DMS53 (cell line): Measurements from ENCODE around the gene GID8.

Experiments used
- DNase-seq: peaks from one replicate; lab custom pipeline; 2025; lab: John Stamatoyannopoulos, UW

GID8 gene

GRCh38 chr20:62943396-62943795 is 5.4 kb downstream of the GID8 start:
- DNase-seq = no peak

GRCh38 chr20:62944184-62944583 is 6.2 kb downstream of the GID8 start:
- no peak for DNase-seq

GRCh38 chr20:62944746-62945145 is 6.8 kb downstream of the GID8 start:
- no peak for DNase-seq

GRCh38 chr20:62945771-62946339 is 7.9 kb downstream of the GID8 start:
- DNase-seq = no peak

GRCh38 chr20:62946918-62947317 is 9.0 kb downstream of the GID8 start:
- no peak for DNase-seq

- DNase-seq = no peak
Measured at GRCh38 chr20:62947532-62948300, 9.8 kb downstream of the GID8 start.

GRCh38 chr20:62949153-62949821 is 11.3 kb downstream of the GID8 start:
- DNase-seq = no peak

GRCh38 chr20:62949962-62950361 is 12.0 kb downstream of the GID8 start:
- no peak for DNase-seq

- no peak for DNase-seq
Measured at GRCh38 chr20:62950741-62951140, 12.8 kb downstream of the GID8 start.

- no peak for DNase-seq
Measured at GRCh38 chr20:62951143-62951895, 13.4 kb downstream of the GID8 start.

- no peak for DNase-seq
Measured at GRCh38 chr20:62951896-62952372, 14.0 kb downstream of the GID8 start.

- DNase-seq = no peak
Measured at GRCh38 chr20:62952373-62952967, 14.5 kb downstream of the GID8 start, which contains the start of gene SLC17A9. Gene SLC17A9 (plus strand): TSS chr20:62952709. CDS start chr20:62952831, 122 bp downstream.

- no peak for DNase-seq
Measured at GRCh38 chr20:62952968-62953838, 15.3 kb downstream of the GID8 start.

- peak; percentile 63 for DNase-seq
Measured at GRCh38 chr20:62953839-62954703, 16.1 kb downstream of the GID8 start.

- no peak for DNase-seq
Measured at GRCh38 chr20:62955519-62956386, 17.8 kb downstream of the GID8 start.

GRCh38 chr20:62956387-62957135 is 18.6 kb downstream of the GID8 start:
- no peak for DNase-seq

GRCh38 chr20:62957136-62958117 is 19.5 kb downstream of the GID8 start:
- DNase-seq = no peak
